GM06990 (cell line): ENCODE data around the gene AFAP1.

Experiments
- DNase-seq: peaks from one replicate; pipeline ENCODE4 v3.0.0-alpha.2; 2011; ENCODE audit not compliant: insufficient read length; ENCODE audit errors: extremely low read depth
- H3K27me3 ChIP-seq: replicated peaks from 2 replicates; pipeline ENCODE4 v1.6.0; 2011; ENCODE audit warnings: low read length; ENCODE audit not compliant: control insufficient read depth, insufficient read depth
- H3K36me3 ChIP-seq: 2 replicates; pipeline ENCODE4 v1.5.1; 2011; ENCODE audit warnings: low read length; ENCODE audit not compliant: control insufficient read depth, insufficient read depth
- H3K4me3 ChIP-seq: replicated peaks from 2 replicates; pipeline ENCODE4 v1.5.1; 2011; ENCODE audit warnings: low read depth, mild to moderate bottlenecking, control low read depth, low read length
- TF ChIP-seq, protein P1 (sequence below): IDR thresholded peaks from 2 replicates; pipeline ENCODE4 v1.5.1; 2011; ENCODE audit warnings: low read length, control low read depth, mild to moderate bottlenecking, inconsistent platforms; ENCODE audit not compliant: insufficient read depth, poor library complexity, severe bottlenecking

The AFAP1 gene

DNA sequence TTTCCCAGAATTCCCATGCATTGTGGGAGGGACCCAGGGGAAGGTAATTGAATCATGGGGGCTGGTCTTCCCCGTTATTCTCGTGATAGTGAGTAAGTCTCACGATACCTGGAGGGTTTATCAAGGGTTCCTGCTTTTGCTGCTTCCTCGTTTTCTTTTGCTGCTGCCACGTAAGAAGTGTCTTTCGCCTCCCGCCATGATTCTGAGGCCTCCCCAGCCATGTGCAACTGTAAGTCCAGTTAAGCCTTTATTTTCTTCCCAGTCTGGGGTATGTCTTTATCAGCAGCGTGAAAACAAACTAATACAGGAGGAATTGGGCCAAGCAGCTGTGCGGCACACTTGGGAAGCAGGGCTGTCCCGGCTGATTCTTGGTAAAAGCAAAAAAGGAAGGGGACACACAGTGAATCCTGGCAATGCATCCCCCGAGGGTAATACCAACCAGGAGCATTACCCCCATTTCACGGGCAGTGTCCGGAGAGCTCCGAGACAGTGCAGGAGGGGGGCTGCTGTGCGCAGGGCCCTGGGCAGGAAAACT, 185.7 kb downstream of the AFAP1 start:
- Histone ChIP-seq H3K27me3 (no peaks in the 10 kb centered on the region; the same call in 1 of the 2 replicates), H3K4me3 (no peak overlapping the region), H3K36me3 (no peaks in the 10 kb centered on the region)
- TF ChIP-seq, protein P1, sequence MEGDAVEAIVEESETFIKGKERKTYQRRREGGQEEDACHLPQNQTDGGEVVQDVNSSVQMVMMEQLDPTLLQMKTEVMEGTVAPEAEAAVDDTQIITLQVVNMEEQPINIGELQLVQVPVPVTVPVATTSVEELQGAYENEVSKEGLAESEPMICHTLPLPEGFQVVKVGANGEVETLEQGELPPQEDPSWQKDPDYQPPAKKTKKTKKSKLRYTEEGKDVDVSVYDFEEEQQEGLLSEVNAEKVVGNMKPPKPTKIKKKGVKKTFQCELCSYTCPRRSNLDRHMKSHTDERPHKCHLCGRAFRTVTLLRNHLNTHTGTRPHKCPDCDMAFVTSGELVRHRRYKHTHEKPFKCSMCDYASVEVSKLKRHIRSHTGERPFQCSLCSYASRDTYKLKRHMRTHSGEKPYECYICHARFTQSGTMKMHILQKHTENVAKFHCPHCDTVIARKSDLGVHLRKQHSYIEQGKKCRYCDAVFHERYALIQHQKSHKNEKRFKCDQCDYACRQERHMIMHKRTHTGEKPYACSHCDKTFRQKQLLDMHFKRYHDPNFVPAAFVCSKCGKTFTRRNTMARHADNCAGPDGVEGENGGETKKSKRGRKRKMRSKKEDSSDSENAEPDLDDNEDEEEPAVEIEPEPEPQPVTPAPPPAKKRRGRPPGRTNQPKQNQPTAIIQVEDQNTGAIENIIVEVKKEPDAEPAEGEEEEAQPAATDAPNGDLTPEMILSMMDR: no peak
- no peak for DNase-seq

- no peak overlapping the region for H3K4me3 ChIP-seq
Observed at GRCh38 chr4:7753271-7753670, 186.4 kb downstream of the AFAP1 start.

DNA sequence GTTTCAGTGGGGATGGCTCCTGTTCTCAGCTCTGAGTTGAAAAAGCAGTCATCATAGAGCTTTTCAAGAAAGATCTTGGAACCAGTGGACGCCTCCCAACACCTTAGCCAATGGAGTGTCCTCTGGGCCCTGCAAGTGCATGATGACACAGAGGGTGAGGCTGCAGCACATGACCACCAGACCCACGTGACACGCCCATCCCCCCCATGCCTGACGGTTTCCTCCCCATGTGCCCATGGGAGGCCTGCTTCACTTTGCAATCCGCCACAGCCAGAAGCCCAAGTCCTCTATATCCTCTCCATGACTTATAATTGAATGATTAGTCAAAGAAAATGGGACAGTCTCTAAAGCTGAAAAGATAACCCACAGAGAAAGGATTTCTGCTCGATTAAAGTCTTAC, 187.0 kb downstream of the AFAP1 start:
- TF ChIP-seq, protein P1: no peak
- no peak for DNase-seq
- no peak overlapping the region for H3K4me3 ChIP-seq
- no peaks in the 10 kb centered on the region for H3K36me3 ChIP-seq
- H3K27me3 ChIP-seq: peaks cover 2% of the 10 kb centered on the region

More at GRCh38 chr4:7753271-7753670, 186.4 kb downstream of the AFAP1 start:
- DNase-seq: no peak
- TF ChIP-seq, protein P1: no peak
- Histone ChIP-seq H3K27me3 (no peaks in the 10 kb centered on the region; the same call in 1 of the 2 replicates), H3K36me3 (no peaks in the 10 kb centered on the region)

- no peak for DNase-seq
- no peak overlapping the region for H3K4me3 ChIP-seq
- TF ChIP-seq, protein P1: no peak
- no peaks in the 10 kb centered on the region for H3K36me3 ChIP-seq
- H3K27me3 ChIP-seq: peaks cover 2% of the 10 kb centered on the region
Observed at GRCh38 chr4:7750972-7751371, 188.7 kb downstream of the AFAP1 start.

GRCh38 chr4:7750523-7750922, 189.1 kb downstream of the AFAP1 start:
- no peak for DNase-seq
- no peaks in the 10 kb centered on the region for H3K36me3 ChIP-seq
- TF ChIP-seq, protein P1: no peak
- no peak overlapping the region for H3K4me3 ChIP-seq
- H3K27me3 ChIP-seq: peaks cover 2% of the 10 kb centered on the region

GRCh38 chr4:7747566-7747965, 192.1 kb downstream of the AFAP1 start:
- H3K36me3 ChIP-seq: no peaks in the 10 kb centered on the region
- TF ChIP-seq, protein P1: no peak
- H3K27me3 ChIP-seq: peaks cover 2% of the 10 kb centered on the region
- no peak for DNase-seq
- no peak overlapping the region for H3K4me3 ChIP-seq
